Esophagus muscularis mucosa (tissue), 3 donors: ENCODE data around the gene ZNF580.

Experiments
- POLR2A ChIP-seq: fragments of 450-650 bp; IDR thresholded peaks from one replicate; pipeline ENCODE4 v1.6.1; 2017; ENCODE audit warnings: antibody characterized with exemption, moderate library complexity, mild to moderate bottlenecking, low read depth
- POLR2AphosphoS5 ChIP-seq, 2 donors: sonication (generic); formaldehyde crosslinking; IDR thresholded peaks; one replicate each; pipeline ENCODE4 v1.6.1; 2017; ENCODE audit warnings: antibody characterized with exemption in 2 of 2
- TF ChIP-seq, protein P1 (sequence below), 3 experiments: fragments of 200-600 bp in 2 of 3; fragments of 450-650 bp in 1 of 3; sonication (generic) in 2 of 3; IDR thresholded peaks; one replicate each; pipeline ENCODE4 v1.5.1; 2017 to 2019; ENCODE audit warnings: antibody characterized with exemption in 3 of 3, mild to moderate bottlenecking in 2 of 3, moderate library complexity in 1 of 3

DNA sequence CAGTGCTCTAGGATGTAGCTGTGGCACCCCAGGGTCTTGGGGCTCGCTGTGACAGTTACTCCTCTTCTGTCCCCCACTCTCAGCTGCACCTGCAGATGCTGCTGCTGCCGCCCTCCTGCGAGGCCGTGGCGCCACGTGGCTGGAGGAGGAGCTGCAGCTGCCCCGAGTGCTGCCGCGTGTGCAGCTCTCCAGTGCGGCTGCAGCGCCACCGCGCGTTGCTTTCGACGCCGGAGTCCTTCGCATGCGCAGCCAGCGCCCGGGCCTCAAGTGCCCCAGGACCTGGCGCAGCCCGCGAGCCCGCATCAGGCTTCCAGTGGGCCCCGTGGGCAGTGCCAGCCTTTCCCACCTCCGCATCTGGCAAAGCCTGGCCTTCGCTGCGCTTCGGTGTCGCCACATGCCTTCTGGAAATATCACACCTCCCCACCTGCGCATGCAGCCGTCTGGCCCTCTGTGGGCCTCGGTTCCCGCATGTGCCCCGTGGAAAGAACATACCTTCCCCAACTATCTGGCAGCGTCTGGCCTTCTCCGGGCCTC, 692 bp upstream of the ZNF580 start:
- TF ChIP-seq POLR2AphosphoS5 (IDR thresholded peaks at IDR 0.05) = peak in 1 of 2 donors; percentile 47
- TF ChIP-seq, protein P1, sequence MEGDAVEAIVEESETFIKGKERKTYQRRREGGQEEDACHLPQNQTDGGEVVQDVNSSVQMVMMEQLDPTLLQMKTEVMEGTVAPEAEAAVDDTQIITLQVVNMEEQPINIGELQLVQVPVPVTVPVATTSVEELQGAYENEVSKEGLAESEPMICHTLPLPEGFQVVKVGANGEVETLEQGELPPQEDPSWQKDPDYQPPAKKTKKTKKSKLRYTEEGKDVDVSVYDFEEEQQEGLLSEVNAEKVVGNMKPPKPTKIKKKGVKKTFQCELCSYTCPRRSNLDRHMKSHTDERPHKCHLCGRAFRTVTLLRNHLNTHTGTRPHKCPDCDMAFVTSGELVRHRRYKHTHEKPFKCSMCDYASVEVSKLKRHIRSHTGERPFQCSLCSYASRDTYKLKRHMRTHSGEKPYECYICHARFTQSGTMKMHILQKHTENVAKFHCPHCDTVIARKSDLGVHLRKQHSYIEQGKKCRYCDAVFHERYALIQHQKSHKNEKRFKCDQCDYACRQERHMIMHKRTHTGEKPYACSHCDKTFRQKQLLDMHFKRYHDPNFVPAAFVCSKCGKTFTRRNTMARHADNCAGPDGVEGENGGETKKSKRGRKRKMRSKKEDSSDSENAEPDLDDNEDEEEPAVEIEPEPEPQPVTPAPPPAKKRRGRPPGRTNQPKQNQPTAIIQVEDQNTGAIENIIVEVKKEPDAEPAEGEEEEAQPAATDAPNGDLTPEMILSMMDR (IDR thresholded peaks at IDR 0.05) = peak; percentile 35 to 58 (median 55)
- TF ChIP-seq POLR2A = no peak
